MM.1S (cell line): ENCODE results near the gene MAGEA8.
"Not testable (repeated sequence)": the region's sequence is repeated elsewhere in the genome, so short reads cannot be mapped to it uniquely, and the experiment has no call there.

ENCODE experiments used
- EZH2 ChIP-seq: fragments of 300-600 bp; sonication (generic); optimal IDR thresholded peaks from 2 replicates; pipeline ENCODE3; 2017; ENCODE audit warnings: low read depth, mild to moderate bottlenecking, antibody characterized with exemption, low read length, mixed read lengths
- TF ChIP-seq, protein P1 (sequence below): fragments of 300-600 bp; sonication (generic); IDR thresholded peaks from 2 replicates; pipeline ENCODE4 v1.5.1; 2016; ENCODE audit warnings: antibody characterized with exemption, low read length, mixed read lengths

DNA sequence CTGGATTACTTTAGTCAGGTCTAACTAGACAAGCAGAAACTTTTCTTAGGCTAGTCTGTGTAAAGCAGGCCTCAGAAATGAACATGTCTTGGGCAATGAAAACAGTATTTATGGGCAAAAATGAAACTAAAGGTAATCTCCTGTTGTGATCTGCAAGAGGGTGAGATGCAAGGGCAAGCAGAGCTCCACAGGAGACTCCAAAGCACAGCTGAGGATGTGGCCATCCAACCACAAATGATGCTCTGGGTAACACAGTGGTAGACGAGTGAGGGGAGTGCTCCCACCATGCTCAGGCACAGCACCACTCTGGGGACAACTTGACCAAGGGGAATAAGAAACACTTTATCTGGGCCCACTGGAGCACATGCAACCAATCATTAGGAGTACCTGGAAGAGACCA, 47.7 kb downstream of the MAGEA8 start:
- TF ChIP-seq, protein P1, sequence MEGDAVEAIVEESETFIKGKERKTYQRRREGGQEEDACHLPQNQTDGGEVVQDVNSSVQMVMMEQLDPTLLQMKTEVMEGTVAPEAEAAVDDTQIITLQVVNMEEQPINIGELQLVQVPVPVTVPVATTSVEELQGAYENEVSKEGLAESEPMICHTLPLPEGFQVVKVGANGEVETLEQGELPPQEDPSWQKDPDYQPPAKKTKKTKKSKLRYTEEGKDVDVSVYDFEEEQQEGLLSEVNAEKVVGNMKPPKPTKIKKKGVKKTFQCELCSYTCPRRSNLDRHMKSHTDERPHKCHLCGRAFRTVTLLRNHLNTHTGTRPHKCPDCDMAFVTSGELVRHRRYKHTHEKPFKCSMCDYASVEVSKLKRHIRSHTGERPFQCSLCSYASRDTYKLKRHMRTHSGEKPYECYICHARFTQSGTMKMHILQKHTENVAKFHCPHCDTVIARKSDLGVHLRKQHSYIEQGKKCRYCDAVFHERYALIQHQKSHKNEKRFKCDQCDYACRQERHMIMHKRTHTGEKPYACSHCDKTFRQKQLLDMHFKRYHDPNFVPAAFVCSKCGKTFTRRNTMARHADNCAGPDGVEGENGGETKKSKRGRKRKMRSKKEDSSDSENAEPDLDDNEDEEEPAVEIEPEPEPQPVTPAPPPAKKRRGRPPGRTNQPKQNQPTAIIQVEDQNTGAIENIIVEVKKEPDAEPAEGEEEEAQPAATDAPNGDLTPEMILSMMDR, result not testable (repeated sequence)
- not testable (repeated sequence) for TF ChIP-seq EZH2
